Nephron (organoid): ENCODE measurements around the gene CAPSL.

Experiments
- H3K27ac Mint-ChIP-seq, 3 experiments: 2 replicates each; pipeline ENCODE4 v1.8.0; 2020; ENCODE audit warnings: mixed read lengths in 3 of 3, mild to moderate bottlenecking in 2 of 3, moderate library complexity in 1 of 3
- H3K27me3 Mint-ChIP-seq: 2 replicates; pipeline ENCODE4 v1.8.0; 2021; ENCODE audit warnings: low read depth, mild to moderate bottlenecking, moderate library complexity, mixed read lengths
- H3K36me3 Mint-ChIP-seq: 2 replicates; pipeline ENCODE4 v1.8.0; 2020; ENCODE audit warnings: low read depth, mixed read lengths
- H3K4me1 Mint-ChIP-seq: 2 replicates; pipeline ENCODE4 v1.8.0; 2020; ENCODE audit warnings: mixed read lengths
- H3K4me3 Mint-ChIP-seq, 3 experiments: 2 replicates each; pipeline ENCODE4 v1.8.0; 2020; ENCODE audit warnings: mild to moderate bottlenecking in 3 of 3, mixed read lengths in 3 of 3, moderate library complexity in 2 of 3
- H3K9me3 Mint-ChIP-seq: 2 replicates; pipeline ENCODE4 v1.8.0; 2020; ENCODE audit warnings: mixed read lengths
- TF ChIP-seq, protein P1 (sequence below), 3 experiments: fragments of 200-600 bp; sonication (generic); IDR thresholded peaks; one replicate each; pipeline ENCODE4 v1.5.0; 2021; ENCODE audit warnings: antibody characterized with exemption in 3 of 3; ENCODE audit not compliant: unreplicated experiment in 3 of 3

CAPSL gene

DNA sequence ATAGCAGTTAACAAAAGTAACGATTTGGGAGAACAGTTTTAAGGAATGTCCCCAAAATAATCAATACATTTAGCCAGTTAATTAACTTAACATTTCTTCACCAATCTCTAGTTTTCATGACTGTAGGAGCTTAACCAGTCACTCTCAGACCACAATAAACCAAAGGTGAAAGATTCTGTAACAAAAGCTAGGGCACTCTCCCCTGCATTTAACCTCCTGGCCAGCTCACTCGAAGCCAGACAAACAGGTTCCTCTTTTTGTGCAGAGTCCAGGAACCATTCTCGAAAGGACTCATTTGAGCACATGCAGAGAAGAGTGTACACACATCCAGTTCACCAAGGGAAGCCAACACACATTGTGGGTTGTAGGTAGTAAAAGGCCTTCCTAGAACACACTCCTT is 75.3 kb downstream of the CAPSL start:
- no peaks in the 10 kb centered on the region for H3K36me3 Mint-ChIP-seq
- H3K4me1 Mint-ChIP-seq, result peaks cover 5% of the 10 kb centered on the region
- TF ChIP-seq, protein P1, sequence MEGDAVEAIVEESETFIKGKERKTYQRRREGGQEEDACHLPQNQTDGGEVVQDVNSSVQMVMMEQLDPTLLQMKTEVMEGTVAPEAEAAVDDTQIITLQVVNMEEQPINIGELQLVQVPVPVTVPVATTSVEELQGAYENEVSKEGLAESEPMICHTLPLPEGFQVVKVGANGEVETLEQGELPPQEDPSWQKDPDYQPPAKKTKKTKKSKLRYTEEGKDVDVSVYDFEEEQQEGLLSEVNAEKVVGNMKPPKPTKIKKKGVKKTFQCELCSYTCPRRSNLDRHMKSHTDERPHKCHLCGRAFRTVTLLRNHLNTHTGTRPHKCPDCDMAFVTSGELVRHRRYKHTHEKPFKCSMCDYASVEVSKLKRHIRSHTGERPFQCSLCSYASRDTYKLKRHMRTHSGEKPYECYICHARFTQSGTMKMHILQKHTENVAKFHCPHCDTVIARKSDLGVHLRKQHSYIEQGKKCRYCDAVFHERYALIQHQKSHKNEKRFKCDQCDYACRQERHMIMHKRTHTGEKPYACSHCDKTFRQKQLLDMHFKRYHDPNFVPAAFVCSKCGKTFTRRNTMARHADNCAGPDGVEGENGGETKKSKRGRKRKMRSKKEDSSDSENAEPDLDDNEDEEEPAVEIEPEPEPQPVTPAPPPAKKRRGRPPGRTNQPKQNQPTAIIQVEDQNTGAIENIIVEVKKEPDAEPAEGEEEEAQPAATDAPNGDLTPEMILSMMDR (IDR thresholded peaks at IDR 0.05; ENCODE audit: unreplicated experiment in 3 of 3), result no peak
- H3K9me3 Mint-ChIP-seq, result peaks cover 5% of the 10 kb centered on the region
- H3K4me3 Mint-ChIP-seq, result no peak overlapping the region
- no peaks in the 10 kb centered on the region for H3K27me3 Mint-ChIP-seq
- no peak overlapping the region for H3K27ac Mint-ChIP-seq

DNA sequence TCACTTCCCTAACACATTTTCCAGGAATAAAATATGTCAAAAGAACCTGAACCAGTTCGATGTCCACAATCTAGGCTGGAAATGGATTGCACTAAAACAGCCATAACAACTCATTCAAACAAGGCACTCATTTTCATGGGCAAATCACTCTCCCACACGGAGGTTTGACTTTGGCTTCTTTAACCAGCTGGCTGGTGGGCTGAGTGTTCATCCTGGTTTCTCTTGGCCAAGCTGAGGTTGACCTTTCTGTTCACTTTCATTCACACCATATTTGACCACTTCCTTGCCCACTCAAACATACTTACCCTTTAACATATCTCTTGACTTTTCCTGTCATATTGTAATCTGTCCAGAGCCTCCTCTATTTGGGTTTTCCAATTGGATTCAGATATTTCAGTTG is 76.3 kb downstream of the CAPSL start:
- Mint-ChIP-seq H3K27ac (no peak overlapping the region), H3K9me3 (peaks cover 5% of the 10 kb centered on the region), H3K4me1 (peaks cover 9% of the 10 kb centered on the region), H3K36me3 (no peaks in the 10 kb centered on the region), H3K27me3 (no peaks in the 10 kb centered on the region), H3K4me3 (no peak overlapping the region)
- TF ChIP-seq, protein P1 (IDR thresholded peaks at IDR 0.05; ENCODE audit: unreplicated experiment in 3 of 3), result no peak

DNA sequence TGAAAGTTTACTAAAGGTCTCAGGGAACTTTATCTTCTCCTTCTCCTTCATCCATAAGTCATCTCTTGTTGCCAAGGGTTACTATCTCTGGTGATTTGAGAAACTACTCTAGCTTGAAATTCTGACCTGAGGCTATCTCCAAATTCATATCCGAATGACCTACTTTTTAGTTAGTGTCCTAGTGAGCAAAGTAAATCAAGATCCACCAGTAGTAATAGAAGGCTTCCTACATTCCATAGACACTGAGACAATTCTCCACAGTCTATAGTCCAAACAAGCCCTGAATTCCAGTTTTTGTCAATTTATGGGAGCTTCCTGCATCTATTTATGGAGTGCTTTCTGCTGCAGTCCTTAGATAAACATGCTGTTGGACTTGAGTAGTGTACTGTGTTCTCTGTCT is 76.7 kb downstream of the CAPSL start:
- peaks cover 9% of the 10 kb centered on the region for H3K4me1 Mint-ChIP-seq
- no peak overlapping the region for H3K4me3 Mint-ChIP-seq
- peaks cover 5% of the 10 kb centered on the region for H3K9me3 Mint-ChIP-seq
- no peaks in the 10 kb centered on the region for H3K27me3 Mint-ChIP-seq
- TF ChIP-seq, protein P1 (IDR thresholded peaks at IDR 0.05; ENCODE audit: unreplicated experiment in 3 of 3), result no peak
- H3K27ac Mint-ChIP-seq, result no peak overlapping the region
- H3K36me3 Mint-ChIP-seq, result no peaks in the 10 kb centered on the region

DNA sequence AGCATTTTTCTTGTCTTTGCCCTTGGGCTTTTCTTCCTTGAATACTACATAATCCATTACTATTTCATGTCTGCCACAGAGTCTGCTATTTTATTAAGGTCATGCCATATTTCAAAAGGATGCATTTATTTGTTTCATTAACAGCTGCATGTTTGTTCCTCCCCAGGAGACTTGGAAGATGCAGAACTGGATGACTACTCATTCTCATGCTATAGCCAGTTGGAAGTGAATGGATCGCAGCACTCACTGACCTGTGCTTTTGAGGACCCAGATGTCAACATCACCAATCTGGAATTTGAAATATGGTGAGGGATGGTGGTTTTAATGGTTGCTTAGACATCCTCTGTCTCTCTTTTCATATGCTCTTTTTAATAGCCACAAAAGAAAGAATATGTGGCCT is 77.7 kb downstream of the CAPSL start:
- no peaks in the 10 kb centered on the region for H3K36me3 Mint-ChIP-seq
- no peak overlapping the region for H3K27ac Mint-ChIP-seq
- no peak overlapping the region for H3K4me3 Mint-ChIP-seq
- H3K4me1 Mint-ChIP-seq, result peaks cover 13% of the 10 kb centered on the region
- H3K27me3 Mint-ChIP-seq, result no peaks in the 10 kb centered on the region
- H3K9me3 Mint-ChIP-seq, result peaks cover 5% of the 10 kb centered on the region
- TF ChIP-seq, protein P1 (IDR thresholded peaks at IDR 0.05; ENCODE audit: unreplicated experiment in 3 of 3), result no peak

DNA sequence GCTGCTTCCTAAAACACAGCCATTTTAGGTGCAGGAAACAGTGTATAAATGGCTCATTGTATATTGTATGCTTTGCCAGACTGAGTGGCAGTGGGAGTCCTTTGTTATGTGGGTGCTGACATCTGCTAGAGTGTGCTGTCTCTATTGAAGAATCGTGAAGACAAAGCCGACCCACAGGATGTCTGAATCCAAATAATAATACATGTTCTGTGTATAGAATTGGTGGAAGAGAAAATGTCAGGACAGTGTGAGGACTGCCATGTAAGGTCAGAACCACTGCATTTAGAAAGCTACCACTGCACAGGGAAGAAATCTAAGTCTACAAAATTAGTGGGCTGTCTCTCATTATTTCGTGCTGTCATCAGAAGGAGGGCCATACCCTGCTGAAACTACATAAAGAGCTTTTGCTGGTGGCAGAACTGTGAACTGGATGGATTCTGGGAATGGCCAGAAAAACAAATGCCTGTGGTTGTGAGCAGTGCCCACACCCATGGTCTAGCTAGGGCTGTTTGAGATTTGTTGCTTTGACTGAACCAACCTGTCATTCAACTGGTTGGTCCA is 79.2 kb downstream of the CAPSL start:
- Mint-ChIP-seq H3K27ac (peak overlapping the region in 1 of 3 experiments; percentile 20), H3K27me3 (no peaks in the 10 kb centered on the region), H3K4me3 (no peak overlapping the region), H3K36me3 (no peaks in the 10 kb centered on the region), H3K9me3 (peaks cover 3% of the 10 kb centered on the region), H3K4me1 (peaks cover 28% of the 10 kb centered on the region)
- TF ChIP-seq, protein P1 (IDR thresholded peaks at IDR 0.05; ENCODE audit: unreplicated experiment in 3 of 3), result no peak

DNA sequence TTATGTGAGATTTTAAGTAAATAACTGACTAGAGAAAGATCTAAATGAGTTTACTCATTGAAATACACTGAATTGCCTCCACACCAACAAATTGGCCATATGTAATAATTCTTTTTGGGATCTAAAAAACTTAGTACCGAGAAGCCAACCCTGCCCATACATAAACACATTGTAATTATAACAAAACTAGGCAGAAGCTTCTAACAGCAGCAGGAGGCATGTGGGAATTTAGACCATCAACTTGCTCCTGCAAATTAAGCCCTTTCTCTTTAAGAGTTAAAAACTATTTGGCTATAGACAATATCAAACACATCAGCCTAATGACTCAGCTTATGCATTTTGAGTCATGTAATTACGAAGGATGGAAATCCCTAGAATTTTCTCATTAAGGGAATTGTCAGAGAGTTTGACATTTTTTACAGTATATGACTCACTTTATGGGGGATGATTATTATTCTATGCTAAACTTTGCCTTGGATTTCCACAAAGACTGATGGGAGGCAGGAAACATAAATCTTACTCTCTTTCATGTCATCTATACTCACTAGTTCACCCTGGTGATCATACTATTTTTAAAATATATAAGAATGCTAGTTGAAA is 80.7 kb downstream of the CAPSL start:
- Mint-ChIP-seq H3K27ac (peak overlapping the region in 1 of 3 experiments; percentile 61), H3K4me1 (peaks cover 35% of the 10 kb centered on the region), H3K27me3 (no peaks in the 10 kb centered on the region), H3K4me3 (no peak overlapping the region), H3K9me3 (no peaks in the 10 kb centered on the region), H3K36me3 (no peaks in the 10 kb centered on the region)
- TF ChIP-seq, protein P1 (IDR thresholded peaks at IDR 0.05; ENCODE audit: unreplicated experiment in 3 of 3), result no peak
